Activated naive CD4-positive, alpha-beta T cell treated with anti-CD3 and anti-CD28 coated beads for 36 hours (primary cell): Measurements from ENCODE around the gene KIAA1549. TPM values are rescaled to one million over a fixed set of nuclear protein-coding genes. Genes with fewer than 3 reads are reported as not detected.
A peak's percentile ranks its signal among the peaks of the same experiment; 100 is the strongest.

ENCODE experiments used
- CTCF ChIA-PET: fragments of 350-600 bp; sonication (Branson Sonifier 250); formaldehyde crosslinking; loops from one replicate; lab custom pipeline; 2021; ENCODE audit warnings: antibody characterized with exemption; lab: Charles Lee
- DNase-seq: peaks from one replicate; pipeline ENCODE4 v3.0.0-alpha.2; 2020
- H3K27ac Mint-ChIP-seq: one replicate; pipeline ENCODE4 v1.8.0; 2021; ENCODE audit warnings: mild to moderate bottlenecking, mixed read lengths
- H3K27me3 Mint-ChIP-seq: one replicate; pipeline ENCODE4 v1.8.0; 2021; ENCODE audit warnings: low read depth, mixed read lengths
- H3K36me3 Mint-ChIP-seq: one replicate; pipeline ENCODE4 v1.8.0; 2021; ENCODE audit warnings: low read depth, mixed read lengths
- H3K4me1 Mint-ChIP-seq: one replicate; pipeline ENCODE4 v1.8.0; 2021; ENCODE audit warnings: low read depth, mixed read lengths
- H3K4me3 Mint-ChIP-seq: one replicate; pipeline ENCODE4 v1.8.0; 2021; ENCODE audit warnings: mild to moderate bottlenecking, moderate library complexity, mixed read lengths
- H3K9me3 Mint-ChIP-seq: one replicate; pipeline ENCODE4 v1.8.0; 2021; ENCODE audit warnings: mixed read lengths
- intact Hi-C: fragments of 100-400 bp; cut with micrococcal nuclease; formaldehyde crosslinking; loops from one replicate; pipeline ENCODE4 v1.15.1; 2023
- total RNA-seq, 2 experiments: library from RNA; stranded (reverse); gene quantifications; one replicate each; pipeline ENCODE4 v1.2.3, GENCODE V29; 2021

The KIAA1549 gene
- total RNA-seq, 2 experiments from 2014 or later: 0.60 to 0.67 TPM

DNA sequence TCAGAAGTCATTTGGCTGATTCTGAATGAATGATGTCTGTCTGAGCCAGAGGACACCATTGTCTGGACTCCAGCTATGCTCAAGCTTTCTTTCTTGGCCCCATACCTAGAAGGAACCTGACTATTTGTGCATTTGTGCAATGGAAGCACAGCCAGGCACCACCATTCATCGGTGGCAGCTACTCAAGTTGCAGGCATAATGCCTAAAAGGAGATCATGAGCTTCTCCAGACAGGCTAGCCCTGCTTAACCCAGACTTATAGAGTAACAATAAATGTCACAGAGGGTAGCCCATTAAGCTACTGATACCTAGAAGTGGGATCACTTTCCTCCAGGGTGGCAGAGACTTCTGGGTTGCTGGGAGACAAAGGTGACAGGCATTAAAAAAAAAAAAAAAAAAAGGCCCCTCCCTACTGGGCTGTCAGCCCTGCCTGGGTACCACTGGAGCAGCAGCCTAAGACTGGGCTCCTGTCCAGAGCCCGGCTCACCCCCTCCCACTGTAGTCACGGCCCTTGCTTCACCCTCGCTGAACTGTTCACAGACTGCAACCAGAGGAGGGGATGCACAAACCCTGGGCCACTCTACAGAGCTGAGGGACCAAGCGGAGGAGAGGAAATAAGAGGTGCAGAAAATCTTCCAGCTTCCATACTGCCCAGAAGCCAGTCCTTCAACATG lies 107.8 kb downstream of the KIAA1549 start:
- H3K4me1 Mint-ChIP-seq: peaks cover 13% of the 10 kb centered on the region
- no peak overlapping the region for H3K27ac Mint-ChIP-seq
- intact Hi-C loops: no loop called here
- no peak for DNase-seq
- no peaks in the 10 kb centered on the region for H3K27me3 Mint-ChIP-seq
- H3K36me3 Mint-ChIP-seq: no peaks in the 10 kb centered on the region
- no peak overlapping the region for H3K4me3 Mint-ChIP-seq
- CTCF ChIA-PET: interaction anchor here (0.5 to 2.3 kb wide), 3 partner anchors 13 to 145 kb away, joined by 3 to 10 read pairs (median 3); no protein-coding TSS in a partner anchor
- no peaks in the 10 kb centered on the region for H3K9me3 Mint-ChIP-seq

DNA sequence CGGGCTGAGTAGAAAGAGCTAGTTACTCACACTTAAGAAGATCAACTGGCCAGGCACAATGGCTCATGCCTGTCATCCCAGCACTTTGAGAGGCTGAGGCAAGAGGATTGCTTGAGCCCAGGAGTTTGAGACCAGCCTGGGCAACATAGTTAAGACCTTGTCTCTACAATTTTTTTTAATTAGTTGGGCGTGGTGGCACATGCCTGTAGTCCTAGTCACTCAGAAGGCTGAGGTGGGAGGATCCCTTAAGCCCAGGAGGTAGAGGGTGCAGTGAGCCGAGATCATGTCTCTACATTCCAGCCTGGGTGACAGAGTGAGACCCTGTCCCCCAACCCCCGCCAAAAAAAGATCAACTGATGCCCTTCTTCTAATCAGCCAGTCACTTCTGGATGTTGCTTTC lies 108.6 kb downstream of the KIAA1549 start:
- Mint-ChIP-seq H3K4me1 (peaks cover 13% of the 10 kb centered on the region), H3K36me3 (no peaks in the 10 kb centered on the region), H3K27me3 (no peaks in the 10 kb centered on the region), H3K27ac (no peak overlapping the region), H3K4me3 (no peak overlapping the region), H3K9me3 (no peaks in the 10 kb centered on the region)
- no peak for DNase-seq
- intact Hi-C loops: no loop called here
- CTCF ChIA-PET: interaction anchor here (0.6 to 2.3 kb wide), 3 partner anchors 14 to 421 kb away, joined by 3 to 10 read pairs (median 7); no protein-coding TSS in a partner anchor

DNA sequence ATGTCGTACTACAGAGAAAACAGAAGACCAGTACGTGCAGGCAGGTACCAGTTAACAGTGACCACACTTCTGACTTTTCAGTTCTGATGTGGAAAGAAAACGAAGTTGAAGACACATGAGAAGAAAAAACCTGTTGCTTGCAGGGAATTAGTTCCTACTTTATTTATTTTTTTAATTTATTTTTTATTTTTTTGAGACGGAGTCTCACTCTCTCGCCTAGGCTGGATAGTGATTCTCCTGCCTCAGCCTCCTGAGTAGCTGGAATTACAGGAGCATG lies 109.4 kb downstream of the KIAA1549 start:
- H3K4me3 Mint-ChIP-seq: no peak overlapping the region
- no peak for DNase-seq
- no peaks in the 10 kb centered on the region for H3K36me3 Mint-ChIP-seq
- intact Hi-C loops: no loop called here
- no peak overlapping the region for H3K27ac Mint-ChIP-seq
- H3K27me3 Mint-ChIP-seq: no peaks in the 10 kb centered on the region
- no peaks in the 10 kb centered on the region for H3K9me3 Mint-ChIP-seq
- H3K4me1 Mint-ChIP-seq: peaks cover 12% of the 10 kb centered on the region
- CTCF ChIA-PET: no interaction called here

DNA sequence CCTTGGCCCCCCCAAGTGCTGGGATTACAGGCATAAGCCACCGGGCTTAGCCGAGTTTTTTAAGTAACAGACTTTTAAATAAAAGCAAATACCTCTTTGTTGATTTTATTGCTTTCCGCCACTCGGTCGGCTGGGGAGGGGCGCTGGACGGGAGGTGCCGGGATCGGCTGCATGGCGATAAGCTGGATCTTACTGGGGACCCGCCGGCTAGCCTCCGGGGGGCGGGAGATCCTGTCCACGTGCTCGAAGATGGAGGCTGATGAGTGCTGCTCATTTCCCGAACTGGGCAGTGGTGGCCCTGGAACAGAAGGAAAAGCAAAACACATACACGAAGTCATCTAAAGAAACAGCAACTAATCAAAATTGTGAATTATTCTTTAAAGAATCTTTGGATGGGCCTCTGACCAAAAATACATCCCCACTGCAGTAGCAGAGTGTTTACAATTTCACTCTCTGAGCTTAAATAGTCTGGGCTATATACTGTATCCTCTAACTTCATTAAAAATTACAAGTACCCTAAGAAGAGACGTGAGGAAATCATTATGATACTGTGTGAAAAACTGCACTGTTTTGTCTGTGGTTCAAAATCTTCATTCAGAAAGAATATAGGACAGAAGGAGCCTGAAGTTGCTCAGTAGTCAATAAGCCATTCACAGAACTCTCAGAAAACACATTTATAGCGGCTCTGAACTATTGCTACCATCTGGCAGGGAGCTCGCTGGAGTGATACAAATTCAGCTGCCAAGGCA lies 110.0 kb downstream of the KIAA1549 start:
- Mint-ChIP-seq H3K9me3 (no peaks in the 10 kb centered on the region), H3K36me3 (no peaks in the 10 kb centered on the region), H3K4me3 (no peak overlapping the region), H3K27me3 (no peaks in the 10 kb centered on the region), H3K4me1 (peaks cover 7% of the 10 kb centered on the region), H3K27ac (no peak overlapping the region)
- CTCF ChIA-PET: no interaction called here
- intact Hi-C loops: no loop called here
- no peak for DNase-seq

DNA sequence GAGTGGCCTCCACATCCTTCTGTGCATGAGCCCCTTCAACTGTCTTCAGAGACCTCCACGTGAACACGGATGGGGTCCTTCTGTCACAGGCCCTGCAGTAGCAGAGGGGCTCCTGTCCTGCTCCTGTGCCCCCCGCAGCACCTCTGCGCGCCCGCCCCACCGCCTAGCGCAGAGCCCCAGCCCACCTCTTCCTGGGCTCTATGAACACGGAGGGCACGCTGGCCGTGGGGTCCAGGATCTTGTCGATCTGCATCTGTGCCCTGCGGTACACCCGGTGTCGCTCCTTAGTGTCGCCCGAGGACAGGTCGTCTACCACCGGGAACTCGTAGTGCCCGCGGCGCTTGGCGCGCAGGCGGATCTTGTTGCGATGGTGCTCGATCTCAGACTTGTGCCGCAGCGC lies 111.8 kb downstream of the KIAA1549 start:
- Mint-ChIP-seq H3K27ac (no peak overlapping the region), H3K36me3 (no peaks in the 10 kb centered on the region), H3K9me3 (no peaks in the 10 kb centered on the region), H3K27me3 (no peaks in the 10 kb centered on the region), H3K4me3 (no peak overlapping the region), H3K4me1 (peaks cover 17% of the 10 kb centered on the region)
- intact Hi-C loops: loop anchor here (5.0 kb wide), 2 partner anchors 407 to 867 kb away; partner anchors contain the start of genes CREB3L2 and TRIM24
- DNase-seq: no peak
- CTCF ChIA-PET: no interaction called here

DNA sequence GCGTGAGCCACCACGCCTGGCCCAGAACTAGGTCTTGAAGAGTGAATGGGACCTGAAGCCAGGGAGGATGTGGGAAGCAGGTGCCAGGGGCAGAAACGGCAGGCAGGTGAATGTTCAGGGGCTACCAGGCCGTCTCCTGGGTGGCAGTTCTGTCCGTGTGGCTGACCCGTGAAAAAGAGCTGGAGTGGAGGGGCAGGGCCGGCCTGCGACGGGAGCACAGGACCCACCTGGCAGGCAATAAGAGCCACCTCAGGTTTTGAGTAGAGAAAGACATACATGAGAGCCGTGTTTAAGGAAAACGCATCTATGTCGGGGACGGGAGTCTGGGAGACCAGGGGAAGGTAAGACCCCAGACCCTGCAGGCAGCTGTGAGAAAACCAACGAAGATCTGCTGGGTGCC lies 112.5 kb downstream of the KIAA1549 start:
- no peaks in the 10 kb centered on the region for H3K36me3 Mint-ChIP-seq
- H3K4me1 Mint-ChIP-seq: peaks cover 19% of the 10 kb centered on the region
- H3K27ac Mint-ChIP-seq: no peak overlapping the region
- H3K9me3 Mint-ChIP-seq: no peaks in the 10 kb centered on the region
- no peak overlapping the region for H3K4me3 Mint-ChIP-seq
- no peak for DNase-seq
- H3K27me3 Mint-ChIP-seq: no peaks in the 10 kb centered on the region
- intact Hi-C loops: loop anchor here (5.0 kb wide), 2 partner anchors 406 to 866 kb away; partner anchors contain the start of genes CREB3L2 and TRIM24
- CTCF ChIA-PET: no interaction called here

DNA sequence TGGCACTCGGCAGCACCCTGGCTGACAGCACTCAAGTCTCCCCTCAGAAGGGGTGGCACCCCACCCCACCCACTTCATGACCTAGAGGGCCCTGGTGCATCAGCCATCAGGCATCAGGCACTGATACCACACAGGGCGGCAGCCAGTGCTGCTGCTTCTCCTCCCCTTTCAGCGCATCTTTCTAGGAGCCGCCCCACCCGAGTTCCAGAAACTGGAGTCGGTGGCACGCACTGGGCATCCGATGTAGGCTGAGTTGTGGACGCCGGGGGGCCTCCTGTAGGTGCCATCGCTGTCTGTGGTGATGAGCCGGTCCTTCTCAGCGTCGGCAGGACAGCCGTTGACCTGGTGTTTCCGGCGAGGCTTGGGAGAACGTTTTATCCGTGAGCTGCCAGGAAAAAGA lies 113.4 kb downstream of the KIAA1549 start:
- DNase-seq: no peak
- Mint-ChIP-seq H3K27me3 (no peaks in the 10 kb centered on the region), H3K36me3 (no peaks in the 10 kb centered on the region), H3K4me3 (no peak overlapping the region), H3K4me1 (peaks cover 19% of the 10 kb centered on the region), H3K9me3 (no peaks in the 10 kb centered on the region), H3K27ac (no peak overlapping the region)
- intact Hi-C loops: loop anchor here (2.0 to 5.0 kb wide), 3 partner anchors 405 to 965 kb away; partner anchors contain the start of genes CREB3L2 and TRIM24
- CTCF ChIA-PET: interaction anchor here (1.0 kb wide), 1 partner anchor 12 kb away, joined by 3 read pairs; no protein-coding TSS in a partner anchor

DNA sequence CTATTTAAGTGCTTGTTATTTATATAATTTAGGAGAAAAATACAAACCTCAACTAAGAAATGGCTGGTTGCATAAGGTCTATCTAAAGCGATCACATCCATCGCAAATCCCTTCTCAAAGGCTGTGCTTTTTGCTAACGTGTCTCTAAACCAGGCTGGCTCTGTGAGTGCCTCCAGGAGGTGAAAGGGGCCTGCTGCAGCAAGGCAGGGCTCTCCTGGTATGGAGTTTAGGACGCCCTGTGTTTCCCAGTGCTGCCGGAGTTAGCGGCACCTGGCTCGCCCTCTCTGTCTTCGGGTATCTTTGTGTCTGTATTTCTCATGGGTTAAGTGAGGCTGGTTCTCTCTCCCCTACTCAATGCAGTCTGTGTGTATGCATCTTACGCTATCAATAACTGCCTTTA lies 114.8 kb downstream of the KIAA1549 start:
- Mint-ChIP-seq H3K27ac (no peak overlapping the region), H3K27me3 (no peaks in the 10 kb centered on the region), H3K4me3 (no peak overlapping the region), H3K36me3 (no peaks in the 10 kb centered on the region), H3K9me3 (no peaks in the 10 kb centered on the region), H3K4me1 (peaks cover 19% of the 10 kb centered on the region)
- DNase-seq: no peak
- CTCF ChIA-PET: interaction anchor here (1.9 kb wide), 1 partner anchor 128 kb away, joined by 5 read pairs; no protein-coding TSS in a partner anchor
- intact Hi-C loops: loop anchor here (1.0 to 5.0 kb wide), 6 partner anchors 114 to 964 kb away; partner anchors contain the start of genes CREB3L2 and TRIM24

DNA sequence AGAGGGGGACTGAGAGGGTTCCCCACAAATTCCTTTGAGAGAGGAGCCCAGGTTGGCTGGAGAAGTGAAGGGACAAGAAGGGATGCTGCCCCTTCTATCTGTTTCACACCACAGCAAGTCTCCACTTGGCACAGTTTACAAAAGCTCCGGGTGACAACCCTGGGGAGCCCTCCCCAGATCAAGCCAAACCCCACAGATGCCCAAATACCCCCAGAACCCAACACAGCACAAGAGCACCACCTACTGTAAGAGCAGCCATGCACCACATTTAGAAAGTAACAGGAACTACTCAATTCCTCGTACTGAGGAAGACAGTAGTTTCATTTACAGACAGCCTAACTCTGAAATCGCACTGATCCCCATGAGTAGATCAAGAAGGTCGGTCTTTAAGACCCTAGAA lies 115.3 kb downstream of the KIAA1549 start:
- peaks cover 19% of the 10 kb centered on the region for H3K4me1 Mint-ChIP-seq
- no peaks in the 10 kb centered on the region for H3K9me3 Mint-ChIP-seq
- H3K4me3 Mint-ChIP-seq: no peak overlapping the region
- CTCF ChIA-PET: interaction anchor here (0.8 to 1.9 kb wide), 3 partner anchors 12 to 405 kb away, joined by 3 to 5 read pairs (median 3); no protein-coding TSS in a partner anchor
- intact Hi-C loops: loop anchor here (1.0 to 5.0 kb wide), 7 partner anchors 114 to 963 kb away; partner anchors contain the start of genes CREB3L2 and TRIM24
- peak; percentile 67 for DNase-seq
- H3K27me3 Mint-ChIP-seq: no peaks in the 10 kb centered on the region
- H3K36me3 Mint-ChIP-seq: no peaks in the 10 kb centered on the region
- H3K27ac Mint-ChIP-seq: no peak overlapping the region

DNA sequence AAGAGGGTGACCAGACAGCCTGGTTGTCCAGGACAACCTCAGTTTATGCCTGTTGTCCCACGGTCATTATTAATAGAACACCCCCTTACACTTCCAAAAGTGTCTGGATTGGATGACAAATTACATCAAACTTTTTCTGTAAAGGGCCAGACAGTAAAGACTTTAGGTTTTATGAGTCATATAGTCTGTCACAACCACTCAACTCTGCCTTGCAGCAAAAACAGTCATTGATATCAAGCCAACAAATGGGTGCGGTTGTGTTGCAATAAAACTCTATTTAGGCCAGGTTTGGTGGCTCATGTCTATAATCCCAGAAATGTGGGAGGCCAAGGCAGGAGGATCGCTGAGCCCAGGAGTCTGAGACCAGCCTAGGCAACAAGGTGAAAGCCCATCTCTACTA lies 116.5 kb downstream of the KIAA1549 start:
- Mint-ChIP-seq H3K27me3 (no peaks in the 10 kb centered on the region), H3K4me1 (peaks cover 19% of the 10 kb centered on the region), H3K4me3 (no peak overlapping the region), H3K36me3 (no peaks in the 10 kb centered on the region), H3K27ac (no peak overlapping the region), H3K9me3 (no peaks in the 10 kb centered on the region)
- intact Hi-C loops: loop anchor here (1.0 to 5.0 kb wide), 4 partner anchors 12 to 862 kb away; partner anchors contain the start of genes CREB3L2 and TRIM24
- peak; percentile 29 for DNase-seq
- CTCF ChIA-PET: no interaction called here

DNA sequence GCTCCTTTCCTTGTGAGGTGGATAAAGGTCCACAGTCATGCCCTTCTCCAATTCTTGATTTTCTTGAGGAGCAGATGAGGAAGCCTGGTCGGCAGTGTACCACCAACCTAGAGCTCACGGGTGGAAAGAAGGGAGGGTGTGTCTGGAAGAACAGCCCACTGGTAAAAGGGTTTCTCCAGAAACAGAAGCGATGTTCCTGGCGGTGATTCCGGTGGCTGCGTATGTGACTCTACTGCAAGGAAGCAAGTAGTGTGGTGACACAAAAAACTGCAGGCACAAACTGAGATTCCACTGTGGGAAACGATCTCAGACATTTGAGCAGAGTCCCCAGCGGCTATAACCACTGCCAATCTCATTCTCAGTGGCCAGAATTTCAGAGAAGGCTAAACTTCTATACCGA lies 117.3 kb downstream of the KIAA1549 start:
- H3K4me3 Mint-ChIP-seq: no peak overlapping the region
- intact Hi-C loops: loop anchor here (1.0 kb wide), 1 partner anchor 12 kb away; no protein-coding TSS in a partner anchor
- CTCF ChIA-PET: interaction anchor here (0.6 kb wide), 1 partner anchor 958 kb away, joined by 3 read pairs; no protein-coding TSS in a partner anchor
- DNase-seq: no peak
- H3K27me3 Mint-ChIP-seq: no peaks in the 10 kb centered on the region
- H3K36me3 Mint-ChIP-seq: no peaks in the 10 kb centered on the region
- H3K4me1 Mint-ChIP-seq: peaks cover 19% of the 10 kb centered on the region
- no peak overlapping the region for H3K27ac Mint-ChIP-seq
- no peaks in the 10 kb centered on the region for H3K9me3 Mint-ChIP-seq

DNA sequence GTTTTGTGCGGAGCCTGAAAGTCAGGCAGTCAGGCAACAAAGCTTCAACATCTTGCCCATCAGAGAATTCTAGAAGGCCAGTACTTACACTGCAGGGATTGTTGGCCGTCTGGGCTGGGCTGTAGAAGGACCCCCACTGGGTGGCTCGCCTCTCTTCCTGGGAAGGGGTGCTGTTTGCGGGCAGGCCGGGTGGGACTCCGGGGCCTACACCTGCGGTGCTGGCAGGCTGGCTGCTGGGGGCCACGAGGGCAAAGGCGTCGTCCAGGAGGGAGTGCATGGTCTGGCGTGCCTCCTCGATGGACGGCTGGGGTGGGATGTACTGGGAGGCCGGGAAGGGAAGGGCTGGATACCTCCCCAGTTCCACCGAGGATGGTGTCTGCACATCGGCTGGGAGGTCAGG lies 120.1 kb downstream of the KIAA1549 start:
- Mint-ChIP-seq H3K27me3 (no peaks in the 10 kb centered on the region), H3K27ac (no peak overlapping the region), H3K4me3 (no peak overlapping the region), H3K36me3 (no peaks in the 10 kb centered on the region), H3K4me1 (peaks cover 18% of the 10 kb centered on the region), H3K9me3 (peaks cover 5% of the 10 kb centered on the region)
- CTCF ChIA-PET: no interaction called here
- intact Hi-C loops: no loop called here
- no peak for DNase-seq
